ENCODE measurements around the gene LARGE1.

The LARGE1 gene

DNA sequence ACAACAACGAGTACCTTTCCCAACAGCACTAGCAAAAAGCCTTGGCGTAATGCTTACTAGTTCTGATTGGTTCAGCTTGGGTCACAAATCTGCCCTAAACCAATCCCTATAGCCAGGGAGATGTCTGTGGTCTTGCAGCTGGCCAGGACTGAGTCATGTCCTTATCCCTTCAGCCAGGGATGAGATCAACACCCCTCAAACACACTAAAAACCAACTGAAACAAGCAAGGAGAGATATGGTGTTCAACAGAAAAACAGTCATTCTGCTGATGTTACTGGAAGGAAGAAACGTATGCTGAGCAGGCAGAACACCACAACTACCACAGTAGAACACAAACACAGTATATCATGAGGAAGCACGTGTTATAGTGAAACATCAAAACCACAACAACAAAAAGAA is 375.6 kb downstream of the LARGE1 start:
- DNase-seq: no peak

DNA sequence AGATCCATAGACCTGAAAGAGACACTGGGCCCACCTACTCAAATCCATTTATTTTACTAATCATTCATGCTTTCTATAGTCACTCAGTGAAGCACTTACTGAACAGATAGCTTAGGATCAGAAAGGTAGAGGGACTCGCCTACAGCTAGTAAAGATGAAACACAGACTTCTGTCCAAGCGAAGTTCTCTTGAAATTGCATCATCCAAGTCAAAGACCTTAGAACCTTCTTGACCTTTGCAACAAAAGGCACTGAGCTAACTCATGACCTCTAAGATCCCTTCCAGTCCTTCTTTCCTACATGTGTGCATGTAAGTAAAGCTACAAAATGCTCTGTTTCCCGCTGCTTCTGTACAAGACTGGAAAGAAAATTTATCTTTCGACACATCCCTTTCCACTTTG is 377.6 kb downstream of the LARGE1 start:
- DNase-seq: no peak

DNA sequence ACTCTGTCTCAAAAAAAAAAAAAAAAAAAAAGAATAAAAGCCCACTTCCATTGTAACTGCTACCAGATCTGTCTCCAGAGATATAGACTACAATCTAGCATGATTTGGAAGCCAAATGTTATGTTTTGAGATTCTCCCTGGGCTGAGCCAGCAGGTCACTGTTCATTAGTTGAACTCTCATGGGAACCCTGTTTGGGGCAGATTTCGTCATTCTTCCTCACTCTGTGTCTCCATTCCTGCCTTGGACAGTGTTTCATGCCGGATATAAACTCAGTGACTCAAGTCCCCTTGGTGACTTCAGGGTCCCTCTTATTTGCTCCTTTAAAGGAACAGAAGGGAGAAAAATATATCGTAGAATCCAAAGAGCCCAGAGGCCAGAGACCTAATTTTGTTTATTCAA is 378.1 kb downstream of the LARGE1 start:
- DNase-seq: no peak

DNA sequence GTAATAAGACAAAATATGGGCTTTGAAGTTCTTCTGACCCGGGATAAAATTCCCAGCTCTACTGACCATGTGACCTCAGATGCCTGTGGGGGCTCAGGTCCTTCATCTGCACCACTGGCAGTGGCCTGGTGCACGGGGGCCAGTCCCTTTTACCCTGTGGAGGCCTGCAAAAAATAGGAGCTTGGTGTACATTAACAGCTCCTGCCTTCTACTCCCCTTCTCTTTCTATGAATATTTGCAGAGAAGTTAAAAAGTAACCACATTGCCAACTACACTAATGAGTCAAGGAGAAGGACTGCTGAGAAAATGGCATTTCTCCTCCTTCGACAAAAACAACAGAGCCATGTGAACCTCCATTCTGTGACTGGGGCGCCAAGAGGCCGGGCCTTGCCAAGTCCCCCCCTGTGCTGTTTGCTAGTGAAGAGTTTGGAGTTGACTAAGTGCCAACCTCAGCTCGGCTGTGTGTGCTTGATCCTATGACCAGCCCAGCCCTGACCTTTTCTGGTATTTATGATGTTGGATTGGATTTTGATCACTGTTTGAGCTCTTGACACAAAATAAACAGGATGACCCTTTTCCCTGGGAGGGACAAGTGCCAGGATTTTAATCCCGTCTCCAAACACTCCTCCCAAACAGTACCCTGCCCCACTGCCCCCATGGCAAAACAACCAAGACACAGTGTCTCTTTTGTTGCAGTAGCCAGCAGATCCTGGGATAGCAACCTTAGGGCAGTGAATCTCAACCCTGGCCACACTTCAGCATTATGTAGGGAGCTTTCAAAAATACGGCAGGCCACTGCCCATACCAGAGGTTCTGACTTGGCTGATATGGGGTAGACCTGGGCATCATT is 380.1 kb downstream of the LARGE1 start:
- no peak for DNase-seq

DNA sequence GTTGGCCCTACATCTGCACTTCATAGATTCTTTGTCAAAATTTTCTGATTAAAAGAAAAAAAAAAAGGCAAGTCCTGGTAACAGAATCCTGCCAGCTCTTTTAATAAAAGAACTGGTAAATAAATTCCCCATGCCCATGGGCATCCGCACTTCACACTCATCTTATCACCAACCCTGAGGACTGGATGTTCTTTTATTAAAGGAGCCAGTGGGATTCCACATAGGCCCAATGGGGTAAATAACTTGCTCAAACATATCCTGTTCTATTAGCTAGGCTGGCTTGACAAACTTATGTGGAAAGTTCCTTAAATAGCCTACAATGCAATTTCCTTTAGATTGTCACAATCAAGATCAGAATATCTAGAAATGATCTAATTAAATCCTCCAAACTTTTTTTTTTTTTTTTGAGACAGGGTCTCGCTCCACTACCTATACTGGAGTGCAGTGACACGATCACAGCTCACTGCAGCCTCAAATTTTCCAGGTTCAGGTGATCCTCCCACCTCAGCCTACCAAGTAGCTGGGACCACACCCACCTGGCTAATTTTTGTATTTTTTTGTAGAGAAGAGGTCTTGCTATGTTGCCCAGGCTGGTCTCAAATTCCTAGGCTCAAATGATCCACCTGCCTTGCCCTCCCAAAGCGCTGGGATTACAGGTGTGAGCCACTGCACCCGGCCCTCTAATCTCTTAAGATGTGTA is 380.9 kb downstream of the LARGE1 start:
- DNase-seq: no peak

DNA sequence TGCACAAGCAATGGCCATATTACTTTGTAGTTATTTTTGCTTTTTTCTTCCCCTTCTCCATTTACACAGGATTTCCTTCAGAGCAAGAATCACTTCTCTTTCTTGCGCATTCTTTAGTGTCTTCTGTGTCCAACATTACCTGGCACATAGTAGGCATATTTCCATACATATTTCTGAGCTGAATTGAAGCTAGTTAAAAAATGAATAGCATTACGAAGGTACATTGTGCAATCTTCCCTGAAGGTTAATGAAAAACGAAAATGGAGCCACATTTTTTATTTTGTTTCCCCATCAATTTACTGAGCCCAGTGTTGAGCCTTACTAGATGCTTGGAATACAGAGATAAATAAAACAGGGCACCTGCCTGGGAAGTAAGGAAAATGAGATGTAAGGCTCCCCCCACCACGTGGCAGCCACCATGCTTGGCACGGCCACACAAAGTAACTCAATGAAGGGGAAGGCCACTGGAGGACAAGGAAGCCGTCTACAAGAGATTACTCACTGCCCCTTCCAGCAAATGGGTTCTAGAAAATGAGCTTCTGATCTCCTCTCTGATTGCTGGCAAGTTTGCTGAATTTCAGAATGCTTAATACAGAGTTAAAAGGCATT is 381.9 kb downstream of the LARGE1 start:
- no peak for DNase-seq

DNA sequence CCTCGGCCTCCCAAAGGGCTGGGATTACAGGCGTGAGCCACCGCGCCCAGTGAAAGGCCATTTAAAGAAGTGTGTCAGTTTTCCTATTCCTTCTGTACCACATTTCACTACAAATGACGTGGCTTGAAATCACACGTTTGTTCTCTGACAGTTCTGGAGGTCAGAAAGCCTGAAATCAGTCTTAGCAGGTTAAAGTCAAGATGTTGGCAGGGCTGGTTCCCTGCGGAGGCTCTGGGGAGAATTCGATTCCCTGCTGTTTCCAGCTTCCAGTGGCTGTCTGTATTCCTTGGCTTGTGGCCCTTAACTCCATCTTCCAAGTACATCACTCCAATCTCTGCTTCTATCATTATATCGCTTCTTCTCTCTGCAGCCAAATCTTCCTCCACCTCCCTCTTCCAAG is 383.2 kb downstream of the LARGE1 start:
- DNase-seq: no peak

DNA sequence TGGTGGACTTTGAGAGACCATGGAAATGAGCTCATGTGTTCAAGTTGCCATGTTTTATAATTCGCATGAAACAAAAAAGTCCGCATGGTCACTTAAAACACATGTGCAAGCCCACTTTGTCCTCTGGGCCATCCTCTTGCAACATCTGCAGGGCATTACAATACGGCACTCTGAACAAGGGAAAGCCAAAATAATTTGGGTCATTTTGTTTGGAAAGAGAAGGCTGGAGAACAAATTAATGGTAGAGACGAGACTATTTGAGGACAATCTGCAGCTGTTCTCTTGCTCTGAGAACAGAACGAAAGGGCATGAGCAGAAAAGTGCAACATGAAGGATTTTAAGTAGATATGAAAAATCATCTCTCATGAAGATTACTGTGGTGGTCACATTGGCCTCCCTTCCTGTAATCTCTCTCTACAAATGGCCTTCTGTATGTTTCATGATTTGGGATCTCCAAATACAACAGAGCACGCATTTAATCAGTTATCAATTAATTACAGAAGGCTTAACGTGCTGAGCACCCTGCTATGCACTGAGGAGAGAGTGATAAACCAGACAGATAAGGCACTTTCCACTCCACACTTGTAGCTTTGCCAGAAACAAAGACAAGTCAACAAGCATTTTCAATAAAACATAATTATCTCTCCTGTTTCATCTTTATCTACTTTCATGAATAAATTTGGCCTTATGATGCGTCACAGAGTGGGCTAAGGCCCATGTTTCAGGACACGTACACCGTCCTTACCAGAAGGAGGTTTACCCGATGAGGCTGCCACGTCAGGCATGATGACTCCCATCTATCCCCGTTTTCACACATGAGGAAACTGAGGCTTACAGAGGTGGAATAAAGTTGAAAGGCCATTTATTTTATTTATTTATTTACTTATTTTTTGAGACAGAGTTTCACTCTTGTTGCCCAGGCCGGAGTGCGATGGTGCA is 384.1 kb downstream of the LARGE1 start:
- no peak for DNase-seq

DNA sequence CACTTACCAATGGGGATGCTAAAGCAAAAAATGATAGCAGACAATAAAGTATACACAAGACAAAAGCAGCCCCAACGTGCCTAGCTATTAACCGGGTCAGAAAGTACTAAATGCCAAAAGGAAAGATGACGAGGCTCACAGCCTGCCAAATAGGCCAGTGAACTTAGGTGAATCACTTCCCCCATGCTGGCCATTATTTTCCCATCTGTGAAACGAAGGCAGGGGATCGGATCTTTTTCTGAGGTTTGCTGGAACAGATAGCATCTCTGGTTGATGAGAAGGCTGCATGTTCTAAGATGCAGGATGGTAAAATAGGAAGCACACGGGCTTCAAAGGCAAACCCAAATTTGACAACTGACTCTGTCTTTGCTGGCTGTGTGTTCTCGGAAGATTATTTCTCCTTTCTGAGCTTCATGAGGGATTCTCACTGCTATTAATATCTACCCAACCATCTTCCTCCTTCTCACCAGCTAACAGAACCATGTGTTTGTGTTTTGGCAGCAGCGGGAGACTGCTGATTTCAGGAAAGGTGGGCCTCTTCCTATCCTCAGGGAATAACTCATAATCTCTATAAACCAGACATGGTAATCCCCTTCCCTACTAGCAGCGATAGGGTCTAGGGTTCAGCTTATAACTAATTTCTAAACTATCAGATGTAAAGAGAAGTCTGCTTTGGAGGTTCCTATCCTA is 390.7 kb downstream of the LARGE1 start:
- no peak for DNase-seq

DNA sequence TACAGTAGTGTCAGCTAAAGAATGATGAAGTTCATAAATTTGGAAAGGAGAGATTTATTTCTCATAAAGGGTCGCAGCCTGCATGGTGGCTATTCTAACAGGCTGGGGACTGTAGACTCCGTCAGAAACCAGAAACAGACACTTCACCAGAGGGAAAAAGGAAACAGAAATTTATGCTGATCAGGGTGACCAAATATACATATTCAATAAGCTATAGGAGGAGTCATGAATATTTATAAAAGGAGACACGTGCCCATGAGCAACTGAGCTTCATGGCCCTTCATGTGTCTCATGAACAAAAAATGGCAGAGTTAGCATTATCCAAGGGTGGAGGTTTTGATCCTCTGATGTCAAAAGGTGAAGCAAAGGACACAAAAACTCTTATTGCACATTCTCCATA is 392.1 kb downstream of the LARGE1 start:
- DNase-seq: no peak

DNA sequence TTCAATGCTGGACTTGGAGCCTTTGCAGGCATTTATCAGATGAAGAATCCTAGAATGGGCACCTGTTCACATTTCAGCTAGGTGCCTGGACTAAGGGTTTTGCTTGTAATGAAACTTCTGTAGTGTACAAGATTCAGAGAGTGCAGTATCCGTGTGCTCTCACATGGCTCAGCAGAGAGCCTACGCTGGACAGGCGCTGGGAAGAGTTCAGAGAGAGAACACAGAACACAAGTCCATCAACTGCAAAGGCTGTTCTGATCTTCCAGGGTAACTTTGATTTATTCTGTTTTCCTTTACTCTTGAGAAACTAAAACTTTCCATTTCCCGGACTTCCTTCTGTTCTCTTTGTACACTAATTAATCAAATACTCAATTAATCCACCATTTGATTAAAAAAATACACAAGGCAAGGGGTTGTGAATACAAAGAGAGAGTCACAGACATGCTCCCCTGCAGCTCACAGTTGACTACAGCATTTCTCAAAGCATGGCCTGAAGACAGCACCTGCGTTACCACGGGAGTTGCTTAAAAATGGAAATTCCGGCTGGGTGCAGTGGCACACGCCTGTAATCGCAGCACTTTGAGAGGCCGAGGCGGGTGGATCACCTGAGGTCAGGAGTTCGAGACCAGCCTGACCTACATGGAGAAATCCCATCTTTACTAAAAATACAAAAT is 393.7 kb downstream of the LARGE1 start:
- DNase-seq: no peak

DNA sequence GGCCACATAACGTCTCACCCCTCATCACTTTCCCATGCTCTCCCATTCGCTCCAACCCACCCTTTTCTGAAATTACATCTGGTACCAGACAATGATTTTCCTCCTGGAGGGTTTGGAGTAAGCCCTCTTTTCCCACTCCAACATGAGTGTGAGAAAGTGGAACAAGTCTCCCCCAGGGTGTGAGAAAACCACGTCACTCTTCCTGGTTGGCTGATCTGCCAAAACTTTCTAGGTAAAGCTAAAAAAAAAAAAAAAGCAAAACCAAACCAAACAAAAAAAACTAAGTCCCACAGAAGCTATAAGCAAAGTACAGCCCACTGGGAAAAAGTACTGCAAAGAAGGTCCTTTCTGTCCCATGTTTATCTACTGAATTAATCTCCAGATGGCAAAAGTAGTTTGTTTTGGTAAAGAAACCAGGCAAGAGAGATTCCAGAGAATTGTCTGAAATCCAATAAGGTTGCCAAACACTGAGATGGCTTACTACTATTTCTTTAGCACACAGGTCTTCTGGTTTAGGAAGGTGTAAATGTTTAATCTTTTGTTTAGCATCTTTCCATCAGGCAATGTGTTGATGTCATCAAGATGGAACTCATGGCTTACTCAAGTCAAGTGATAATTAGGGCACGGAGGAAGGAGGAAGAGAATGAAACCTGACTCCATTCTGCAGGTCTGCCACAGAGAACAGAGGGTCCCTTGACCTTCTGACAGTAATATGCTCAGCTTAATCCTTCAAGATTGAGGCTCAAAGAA is 395.6 kb downstream of the LARGE1 start:
- DNase-seq: no peak

DNA sequence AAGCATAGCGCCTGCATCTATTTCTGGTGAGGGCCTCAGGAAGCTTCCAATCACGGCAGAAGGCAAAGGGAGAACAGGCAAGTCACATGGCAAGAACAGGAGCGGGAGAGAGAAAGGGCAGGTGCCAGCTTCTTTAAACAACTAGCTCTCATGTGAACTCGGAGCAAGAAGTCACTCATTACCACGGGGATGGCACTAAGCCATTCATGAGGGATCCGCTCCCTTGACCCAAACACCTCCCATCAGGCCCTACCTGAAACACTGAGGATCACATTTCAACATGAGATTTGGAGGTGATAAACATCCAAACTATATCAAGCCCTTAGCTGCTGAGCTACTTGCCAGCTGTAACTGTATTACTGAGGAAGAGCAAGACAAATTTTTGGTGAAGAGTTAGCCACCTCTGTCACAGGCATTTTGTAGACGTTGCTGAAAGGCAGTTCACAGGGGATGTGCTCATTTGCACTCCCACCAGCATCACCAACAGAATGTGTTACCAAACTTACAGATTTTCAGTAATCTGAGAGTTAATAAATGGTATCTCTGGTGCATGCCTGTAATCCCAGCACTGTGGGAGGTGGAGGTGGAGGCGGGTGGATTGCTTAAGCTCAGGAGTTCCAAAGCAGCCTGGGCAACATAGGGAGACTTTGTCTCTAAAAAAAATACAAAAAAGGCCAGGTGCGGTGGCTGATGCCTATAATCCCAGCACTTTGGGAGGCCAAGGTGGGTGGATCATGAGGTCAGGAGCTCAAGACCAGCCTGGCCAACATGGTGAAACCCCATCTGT is 398.2 kb downstream of the LARGE1 start:
- no peak for DNase-seq

DNA sequence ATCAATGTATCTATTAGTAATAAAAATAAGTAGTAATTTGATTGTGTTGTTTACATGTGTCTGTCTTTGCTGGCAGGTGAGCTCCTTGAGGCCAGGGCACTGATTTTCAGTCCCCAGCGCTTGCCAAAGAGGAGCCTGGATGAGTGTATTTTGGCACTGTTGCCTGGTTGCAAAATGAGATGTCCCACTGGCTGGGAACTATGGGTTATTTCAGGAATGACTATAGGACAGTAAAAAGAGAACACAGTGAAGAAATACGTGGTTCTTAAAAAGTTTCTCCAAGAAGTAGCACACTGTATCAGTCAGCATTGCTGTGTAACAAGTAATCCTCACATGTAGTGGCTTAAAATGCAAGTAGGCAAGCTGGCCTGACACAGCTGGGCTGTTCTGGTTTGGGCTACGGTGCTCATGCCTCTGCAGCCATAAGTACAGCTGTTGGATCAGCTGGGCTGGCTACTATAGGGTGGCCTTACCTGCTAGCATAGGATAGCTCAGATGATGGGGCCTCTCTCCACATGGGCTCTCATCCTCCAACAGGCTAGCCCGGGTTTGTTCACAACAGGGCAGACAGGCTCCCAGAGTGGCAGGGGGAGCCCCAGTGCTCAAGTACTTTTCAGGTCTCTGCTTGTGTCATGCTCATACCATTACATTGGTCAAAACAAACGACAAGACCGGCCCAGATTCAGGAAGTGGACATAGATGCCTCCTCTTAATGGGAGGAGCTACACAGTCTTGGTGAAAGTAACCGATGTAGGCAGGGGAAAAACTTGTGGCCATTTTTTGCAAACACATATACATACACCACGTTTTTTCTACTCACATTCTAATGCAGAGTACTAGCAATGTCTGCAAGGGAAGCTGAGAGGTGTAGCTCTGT is 399.1 kb downstream of the LARGE1 start:
- DNase-seq: no peak

DNA sequence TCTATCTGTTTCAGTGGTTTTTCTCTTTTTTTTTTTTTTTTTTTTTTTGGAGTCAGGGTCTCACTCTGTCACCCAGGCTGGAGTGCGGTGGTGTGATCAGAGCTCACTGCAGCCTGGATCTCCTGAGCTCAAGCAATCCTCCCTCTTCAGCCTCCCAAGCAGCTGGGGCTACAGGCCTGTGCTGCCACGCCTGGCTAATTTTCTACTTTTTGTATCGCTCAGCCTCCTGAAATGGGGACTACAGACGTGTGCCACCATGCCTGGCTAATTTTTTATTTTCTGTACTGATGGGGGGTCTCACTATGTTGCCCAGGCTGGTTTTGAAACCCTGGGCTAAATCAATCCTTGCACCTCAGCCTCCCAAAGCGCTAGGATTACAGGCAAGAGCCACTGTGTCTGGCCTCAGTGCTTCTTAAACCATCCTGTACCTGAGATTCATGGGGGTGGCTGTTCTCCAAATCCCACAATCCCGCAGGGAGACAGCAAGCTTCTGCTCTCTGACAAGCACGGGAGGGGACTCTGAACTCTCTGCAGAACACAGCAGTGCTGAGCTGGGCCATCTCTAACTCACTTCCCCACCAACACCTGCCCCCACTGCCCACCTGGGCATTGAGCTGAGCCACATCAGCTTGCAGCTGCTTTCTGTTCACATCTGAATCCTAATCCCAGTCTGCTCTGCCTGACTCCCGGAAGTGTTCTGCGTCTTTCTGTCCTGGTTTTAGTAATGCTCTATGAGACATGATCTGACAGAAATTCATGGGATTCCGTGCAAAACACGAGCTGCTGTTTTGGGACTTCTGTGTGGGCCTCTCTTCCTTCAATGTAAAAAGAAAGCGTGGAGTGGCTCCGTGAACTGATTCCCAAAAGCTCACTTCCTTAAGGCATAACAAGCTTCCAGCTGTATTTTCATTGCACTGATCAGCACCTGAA is 400.0 kb downstream of the LARGE1 start:
- no peak for DNase-seq

DNA sequence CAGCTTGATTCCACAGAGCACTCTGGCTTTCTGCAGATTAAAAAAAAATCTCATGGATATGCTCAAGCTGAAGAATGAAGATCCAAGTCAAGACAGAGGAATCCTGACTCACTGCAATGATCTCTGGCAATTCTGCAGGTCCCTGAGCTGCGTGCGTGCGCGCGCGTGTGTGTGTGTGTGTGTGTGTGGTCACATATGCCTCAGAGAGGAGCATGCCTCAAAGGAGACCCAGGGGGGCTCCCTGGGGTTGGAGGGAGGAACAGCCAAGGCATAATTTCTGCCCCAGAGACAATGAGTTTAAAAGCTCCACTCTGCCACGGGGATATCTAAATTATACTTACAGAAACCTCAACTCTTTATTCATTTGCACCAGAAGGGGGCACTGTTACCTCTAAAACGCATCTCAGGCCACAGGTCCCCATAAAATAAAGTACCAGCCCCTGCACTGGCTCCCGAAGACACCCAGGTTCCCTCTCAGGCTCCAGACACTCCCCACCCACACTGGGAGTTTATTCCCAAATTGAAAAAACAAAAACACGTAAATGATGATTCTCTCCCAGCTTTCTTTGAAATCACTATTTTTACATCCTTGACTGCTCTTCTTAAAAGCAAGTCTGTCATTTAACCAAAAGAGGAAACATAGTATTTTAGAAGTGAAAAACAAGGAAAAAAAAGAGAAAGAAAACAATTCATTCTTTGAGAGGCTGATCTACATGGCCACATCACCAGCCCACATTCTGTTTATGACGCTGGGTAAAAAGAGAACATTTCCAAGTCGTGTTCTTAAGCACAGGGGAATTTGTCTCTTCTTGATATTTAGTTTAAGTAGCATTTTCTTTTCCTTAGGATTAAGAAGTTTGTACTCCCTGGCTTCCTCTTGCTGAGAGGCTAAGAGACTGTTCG is 401.0 kb downstream of the LARGE1 start:
- no peak for DNase-seq

DNA sequence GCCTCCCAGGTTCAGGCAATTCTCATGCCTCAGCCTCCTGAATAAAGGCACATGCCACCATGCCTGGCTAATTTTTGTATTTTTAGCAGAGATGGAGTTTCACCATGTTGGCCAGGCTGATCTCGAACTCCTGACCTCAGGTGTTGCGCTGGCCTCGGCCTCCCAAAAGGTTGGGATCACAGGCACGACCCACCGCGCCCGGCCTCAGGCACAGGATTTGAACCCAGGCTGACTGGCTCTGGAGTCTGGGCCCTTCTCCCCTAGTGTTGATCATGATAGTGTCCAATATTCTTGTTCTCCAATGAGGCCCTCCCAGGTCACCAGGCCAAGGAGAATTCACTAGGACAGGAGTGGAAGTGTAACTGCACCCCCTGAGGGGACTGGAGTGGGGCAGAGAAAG is 401.9 kb downstream of the LARGE1 start:
- DNase-seq: no peak
